H9 (cell line): Measurements from ENCODE around the gene HS3ST3B1. TPM values are rescaled to one million over a fixed set of nuclear protein-coding genes. Genes with fewer than 3 reads are reported as not detected.

Source experiments
- DNase-seq: peaks from one replicate; pipeline ENCODE4 v3.0.0-alpha.2; 2017
- H2AFZ ChIP-seq: one replicate; pipeline ENCODE4 v1.6.1; 2013; ENCODE audit warnings: mild to moderate bottlenecking, low read length, control low read depth, moderate library complexity
- H2AK5ac ChIP-seq: 2 replicates; pipeline ENCODE4 v1.6.1; 2013; ENCODE audit warnings: low read length, control low read depth, mixed read lengths; ENCODE audit not compliant: insufficient read length
- H2BK120ac ChIP-seq: one replicate; pipeline ENCODE4 v1.6.1; 2013; ENCODE audit warnings: low read depth, mild to moderate bottlenecking, low read length, control low read depth, inconsistent platforms; ENCODE audit not compliant: poor library complexity, severe bottlenecking
- H2BK12ac ChIP-seq: 2 replicates; pipeline ENCODE4 v1.6.1; 2013; ENCODE audit warnings: low read length, control low read depth, mixed read lengths, low read depth; ENCODE audit not compliant: insufficient read length
- H2BK15ac ChIP-seq: 2 replicates; pipeline ENCODE4 v1.6.1; 2013; ENCODE audit warnings: low read depth, low read length, control low read depth
- H2BK20ac ChIP-seq: one replicate; pipeline ENCODE4 v1.6.1; 2013; ENCODE audit warnings: low read depth, mild to moderate bottlenecking, low read length, control low read depth, inconsistent platforms; ENCODE audit not compliant: poor library complexity, severe bottlenecking
- H2BK5ac ChIP-seq: 2 replicates; pipeline ENCODE4 v1.6.1; 2013; ENCODE audit warnings: low read length, control low read depth, mixed read lengths; ENCODE audit not compliant: insufficient read length
- H3K14ac ChIP-seq: 2 replicates; pipeline ENCODE4 v1.6.1; 2013; ENCODE audit warnings: low read length, control low read depth; ENCODE audit not compliant: insufficient read depth
- H3K18ac ChIP-seq: 2 replicates; pipeline ENCODE4 v1.6.1; 2013; ENCODE audit warnings: low read depth, mild to moderate bottlenecking, mixed read lengths, low read length, control low read depth; ENCODE audit not compliant: insufficient read length
- H3K23ac ChIP-seq: 2 replicates; pipeline ENCODE4 v1.6.1; 2013; ENCODE audit warnings: low read length, control low read depth, mixed read lengths, low read depth; ENCODE audit not compliant: insufficient read length
- H3K23me2 ChIP-seq: 2 replicates; pipeline ENCODE4 v1.6.1; 2013; ENCODE audit warnings: low read depth, mild to moderate bottlenecking, mixed read lengths, low read length, control low read depth; ENCODE audit not compliant: insufficient read length, poor library complexity, severe bottlenecking
- H3K27ac ChIP-seq: 2 replicates; pipeline ENCODE4 v1.5.1; 2013; ENCODE audit warnings: low read length, control low read depth, mixed read lengths, low read depth; ENCODE audit not compliant: insufficient read length
- H3K27me3 ChIP-seq: 2 replicates; pipeline ENCODE4 v1.6.1; 2013; ENCODE audit warnings: low read length, control low read depth, inconsistent platforms; ENCODE audit not compliant: insufficient read depth
- H3K4ac ChIP-seq: 2 replicates; pipeline ENCODE4 v1.6.1; 2013; ENCODE audit warnings: low read depth, mild to moderate bottlenecking, control low read depth, inconsistent platforms, low read length, moderate library complexity
- H3K4me1 ChIP-seq: 2 replicates; pipeline ENCODE4 v1.6.1; 2013; ENCODE audit warnings: low read length, control low read depth, inconsistent platforms; ENCODE audit not compliant: insufficient read depth
- H3K4me2 ChIP-seq: 2 replicates; pipeline ENCODE4 v1.6.1; 2013; ENCODE audit warnings: low read length, control low read depth, mixed read lengths; ENCODE audit not compliant: insufficient read length, insufficient read depth
- H3K56ac ChIP-seq: 2 replicates; pipeline ENCODE4 v1.6.1; 2013; ENCODE audit warnings: low read depth, mild to moderate bottlenecking, mixed read lengths, low read length, control low read depth; ENCODE audit not compliant: insufficient read length
- H3K79me1 ChIP-seq: 2 replicates; pipeline ENCODE4 v1.6.1; 2013; ENCODE audit warnings: low read depth, mild to moderate bottlenecking, moderate library complexity, low read length, control low read depth, inconsistent platforms; ENCODE audit not compliant: insufficient read depth, poor library complexity, severe bottlenecking
- H3K79me2 ChIP-seq: 2 replicates; pipeline ENCODE4 v1.6.1; 2013; ENCODE audit warnings: low read length, control low read depth, inconsistent platforms; ENCODE audit not compliant: insufficient read depth
- H3K9ac ChIP-seq: 2 replicates; pipeline ENCODE4 v1.6.1; 2013; ENCODE audit warnings: low read length, control low read depth, mixed read lengths; ENCODE audit not compliant: insufficient read length; ENCODE audit errors: extremely low read depth
- H3K9me3 ChIP-seq: one replicate; pipeline ENCODE4 v1.6.1; 2013; ENCODE audit warnings: low read depth, low read length, inconsistent platforms; ENCODE audit not compliant: control insufficient read depth
- H3T11ph ChIP-seq: one replicate; pipeline ENCODE4 v1.6.1; 2013; ENCODE audit warnings: mild to moderate bottlenecking, low read length, control low read depth, inconsistent platforms
- H4K20me1 ChIP-seq: one replicate; pipeline ENCODE4 v1.6.1; 2013; ENCODE audit not compliant: control insufficient read depth, insufficient read length, insufficient read depth
- H4K5ac ChIP-seq: 2 replicates; pipeline ENCODE4 v1.6.1; 2013; ENCODE audit warnings: low read depth, mild to moderate bottlenecking, mixed read lengths, low read length, control low read depth; ENCODE audit not compliant: insufficient read length
- H4K8ac ChIP-seq: replicated peaks from 2 replicates; pipeline ENCODE4 v1.6.1; 2013; ENCODE audit warnings: low read length, control low read depth, mixed read lengths, low read depth; ENCODE audit not compliant: insufficient read length
- H4K91ac ChIP-seq: 2 replicates; pipeline ENCODE4 v1.6.1; 2013; ENCODE audit warnings: low read depth, mild to moderate bottlenecking, moderate library complexity, mixed read lengths, low read length, control low read depth; ENCODE audit not compliant: insufficient read length
- H3K27ac Mint-ChIP-seq, 3 experiments: 2 replicates in 2 of 3; 3 replicates in 1 of 3; pipeline ENCODE4 v1.8.0; 2020 to 2021; ENCODE audit warnings: mixed read lengths in 3 of 3, mild to moderate bottlenecking in 1 of 3, moderate library complexity in 1 of 3
- H3K27me3 Mint-ChIP-seq: 2 replicates; pipeline ENCODE4 v1.8.0; 2021; ENCODE audit warnings: low read depth, mild to moderate bottlenecking, moderate library complexity, mixed read lengths
- H3K36me3 Mint-ChIP-seq, 3 experiments: 2 replicates in 2 of 3; 3 replicates in 1 of 3; pipeline ENCODE4 v1.8.0; 2020 to 2021; ENCODE audit warnings: low read depth in 3 of 3, mixed read lengths in 3 of 3; ENCODE audit not compliant: insufficient read depth in 1 of 3
- H3K4me1 Mint-ChIP-seq, 2 experiments: 2 replicates each; pipeline ENCODE4 v1.8.0; 2020; ENCODE audit warnings: mixed read lengths in 2 of 2
- H3K4me3 Mint-ChIP-seq, 2 experiments: 2 replicates in 1 of 2; 3 replicates in 1 of 2; pipeline ENCODE4 v1.8.0; 2020 to 2021; ENCODE audit warnings: mild to moderate bottlenecking in 2 of 2, mixed read lengths in 2 of 2, moderate library complexity in 1 of 2
- H3K9me3 Mint-ChIP-seq, 2 experiments: 2 replicates in 1 of 2; 3 replicates in 1 of 2; pipeline ENCODE4 v1.8.0; 2020; ENCODE audit warnings: mild to moderate bottlenecking in 2 of 2, mixed read lengths in 2 of 2, moderate library complexity in 1 of 2
- WGBS: extraction: QIAGEN DNeasy Blood & Tissue Kit; methylation state at CpG from one replicate; pipeline ENCODE4 v1.1.7; 2013; ENCODE audit warnings: missing lambda C conversion rate, low lambda C conversion rate, mixed read lengths; ENCODE audit not compliant: insufficient read length; ENCODE audit errors: extremely low coverage; 5-methylcytosine and 5-hydroxymethylcytosine counted together
- total RNA-seq: library from RNA; stranded (reverse); gene quantifications from 2 replicates; pipeline ENCODE4 v1.2.1, GENCODE V29; 2021
- TF ChIP-seq, protein P1 (sequence below): fragments of 200-600 bp; sonication (generic); conservative IDR thresholded peaks from 3 replicates; pipeline ENCODE4 v1.8.0; 2021; ENCODE audit warnings: antibody characterized with exemption, mild to moderate bottlenecking

HS3ST3B1 gene
- total RNA-seq, 1 experiment from 2014 or later, result 2.8 TPM

DNA sequence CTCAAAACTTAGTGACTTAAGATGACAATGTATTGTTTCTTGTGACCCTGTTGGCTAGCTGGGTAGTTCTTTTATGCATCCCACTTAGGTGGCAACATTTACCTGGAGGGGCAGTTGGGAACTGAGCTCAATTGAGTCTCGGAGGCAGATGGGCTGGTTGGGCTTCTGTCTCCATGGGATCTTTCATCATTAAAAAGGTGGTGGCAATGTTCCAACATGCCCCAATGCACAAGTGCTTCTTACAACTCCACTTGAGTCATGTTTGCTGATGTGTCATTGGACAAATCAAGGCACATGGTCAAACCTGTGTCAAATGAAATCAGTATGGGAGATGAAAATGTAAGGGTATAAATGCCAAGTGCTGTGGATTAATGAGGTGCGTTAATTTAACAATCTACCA is 11.7 kb upstream of the HS3ST3B1 start:
- TF ChIP-seq, protein P1, sequence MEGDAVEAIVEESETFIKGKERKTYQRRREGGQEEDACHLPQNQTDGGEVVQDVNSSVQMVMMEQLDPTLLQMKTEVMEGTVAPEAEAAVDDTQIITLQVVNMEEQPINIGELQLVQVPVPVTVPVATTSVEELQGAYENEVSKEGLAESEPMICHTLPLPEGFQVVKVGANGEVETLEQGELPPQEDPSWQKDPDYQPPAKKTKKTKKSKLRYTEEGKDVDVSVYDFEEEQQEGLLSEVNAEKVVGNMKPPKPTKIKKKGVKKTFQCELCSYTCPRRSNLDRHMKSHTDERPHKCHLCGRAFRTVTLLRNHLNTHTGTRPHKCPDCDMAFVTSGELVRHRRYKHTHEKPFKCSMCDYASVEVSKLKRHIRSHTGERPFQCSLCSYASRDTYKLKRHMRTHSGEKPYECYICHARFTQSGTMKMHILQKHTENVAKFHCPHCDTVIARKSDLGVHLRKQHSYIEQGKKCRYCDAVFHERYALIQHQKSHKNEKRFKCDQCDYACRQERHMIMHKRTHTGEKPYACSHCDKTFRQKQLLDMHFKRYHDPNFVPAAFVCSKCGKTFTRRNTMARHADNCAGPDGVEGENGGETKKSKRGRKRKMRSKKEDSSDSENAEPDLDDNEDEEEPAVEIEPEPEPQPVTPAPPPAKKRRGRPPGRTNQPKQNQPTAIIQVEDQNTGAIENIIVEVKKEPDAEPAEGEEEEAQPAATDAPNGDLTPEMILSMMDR, result no peak
- no peak overlapping the region for H2AFZ ChIP-seq
- Mint-ChIP-seq H3K9me3 (peaks cover 3 to 9% of the 10 kb centered on the region in 2 experiments; a peak in 3 of 5 replicates), H3K27ac (no peak overlapping the region), H3K27me3 (peaks cover 22% of the 10 kb centered on the region), H3K36me3 (peaks cover 0 to 4% (median 1%) of the 10 kb centered on the region in 3 experiments; a peak in 3 of 7 replicates), H3K4me3 (no peak overlapping the region), H3K4me1 (no peaks in the 10 kb centered on the region)
- H3K23me2 ChIP-seq, result no peaks in the 10 kb centered on the region
- no peaks in the 10 kb centered on the region for H3K27me3 ChIP-seq
- DNase-seq, result peak; percentile 8
- H3K27ac ChIP-seq, result no peak overlapping the region
- no peak overlapping the region for H3K9ac ChIP-seq
- H4K20me1 ChIP-seq, result no peaks in the 10 kb centered on the region
- no peak overlapping the region for H2BK120ac ChIP-seq
- H4K5ac ChIP-seq, result no peak overlapping the region
- H3T11ph ChIP-seq, result no peak overlapping the region
- no peak overlapping the region for H4K91ac ChIP-seq
- no peaks in the 10 kb centered on the region for H3K4me1 ChIP-seq
- H3K9me3 ChIP-seq, result no peaks in the 10 kb centered on the region
- no peak overlapping the region for H3K14ac ChIP-seq
- H2BK20ac ChIP-seq, result no peak overlapping the region
- H3K23ac ChIP-seq, result no peak overlapping the region
- H3K4ac ChIP-seq, result no peak overlapping the region
- H2BK5ac ChIP-seq, result no peak overlapping the region
- H2BK12ac ChIP-seq, result no peak overlapping the region
- no peak overlapping the region for H2BK15ac ChIP-seq
- H3K56ac ChIP-seq, result no peak overlapping the region
- no peak overlapping the region for H2AK5ac ChIP-seq
- H3K79me2 ChIP-seq, result no peaks in the 10 kb centered on the region
- H3K4me2 ChIP-seq, result no peak overlapping the region
- no peak overlapping the region for H4K8ac ChIP-seq
- no CpG with 5 or more reads among the region's 2 CpGs for WGBS
- H3K18ac ChIP-seq, result no peak overlapping the region
- no peaks in the 10 kb centered on the region for H3K79me1 ChIP-seq
